NCI-H2196 (cell line): Measurements from ENCODE around the gene SSBP3.
A peak's percentile ranks its signal among the peaks of the same experiment; 100 is the strongest.

Experiments used
- DNase-seq: peaks from one replicate; lab custom pipeline; 2025; ENCODE audit not compliant: unreplicated experiment; lab: John Stamatoyannopoulos, UW

The SSBP3 gene

GRCh38 chr1:54289712-54290233 is 116.4 kb downstream of the SSBP3 start:
- DNase-seq, result no peak

- no peak for DNase-seq
Observed at GRCh38 chr1:54287801-54288211, 118.4 kb downstream of the SSBP3 start.

GRCh38 chr1:54287176-54287650 is 119.0 kb downstream of the SSBP3 start:
- peak; percentile 66 for DNase-seq

- no peak for DNase-seq
Observed at GRCh38 chr1:54285815-54286345, 120.3 kb downstream of the SSBP3 start.

DNA sequence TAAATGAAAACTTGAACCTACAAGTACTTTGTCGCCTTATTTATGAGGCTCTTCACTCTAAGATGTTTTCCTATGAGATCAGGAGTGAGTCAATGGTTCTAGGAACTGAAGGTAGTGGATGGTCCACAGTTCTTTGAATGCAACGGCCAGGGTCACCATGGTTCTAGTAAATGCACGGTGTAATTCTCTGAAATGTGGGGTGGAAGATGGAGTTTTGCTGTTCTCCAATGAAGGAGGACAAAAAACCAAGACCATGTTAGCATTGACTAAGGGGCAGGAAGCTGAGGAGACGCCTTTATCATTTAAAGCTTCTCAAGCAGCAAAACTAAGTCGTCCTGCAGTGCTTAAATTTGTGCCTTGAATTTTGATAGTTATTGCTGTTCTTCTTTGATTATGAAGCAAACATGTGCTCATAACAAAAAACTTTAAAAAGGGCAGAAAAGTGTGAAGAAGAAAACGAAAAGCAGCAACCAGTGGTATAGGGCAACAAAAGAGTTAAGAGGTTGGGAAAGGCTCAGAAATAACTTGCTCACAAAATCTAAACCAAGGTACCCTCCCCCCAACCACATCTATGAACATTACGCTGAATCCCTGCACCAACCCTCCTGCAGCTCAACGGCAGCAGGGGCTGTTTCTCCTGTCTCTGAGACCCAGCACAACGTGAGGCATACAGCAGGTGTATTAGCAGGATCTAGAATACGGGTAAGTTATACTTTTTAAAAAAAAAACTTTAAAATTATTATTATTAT is 121.2 kb downstream of the SSBP3 start:
- no peak for DNase-seq

DNA sequence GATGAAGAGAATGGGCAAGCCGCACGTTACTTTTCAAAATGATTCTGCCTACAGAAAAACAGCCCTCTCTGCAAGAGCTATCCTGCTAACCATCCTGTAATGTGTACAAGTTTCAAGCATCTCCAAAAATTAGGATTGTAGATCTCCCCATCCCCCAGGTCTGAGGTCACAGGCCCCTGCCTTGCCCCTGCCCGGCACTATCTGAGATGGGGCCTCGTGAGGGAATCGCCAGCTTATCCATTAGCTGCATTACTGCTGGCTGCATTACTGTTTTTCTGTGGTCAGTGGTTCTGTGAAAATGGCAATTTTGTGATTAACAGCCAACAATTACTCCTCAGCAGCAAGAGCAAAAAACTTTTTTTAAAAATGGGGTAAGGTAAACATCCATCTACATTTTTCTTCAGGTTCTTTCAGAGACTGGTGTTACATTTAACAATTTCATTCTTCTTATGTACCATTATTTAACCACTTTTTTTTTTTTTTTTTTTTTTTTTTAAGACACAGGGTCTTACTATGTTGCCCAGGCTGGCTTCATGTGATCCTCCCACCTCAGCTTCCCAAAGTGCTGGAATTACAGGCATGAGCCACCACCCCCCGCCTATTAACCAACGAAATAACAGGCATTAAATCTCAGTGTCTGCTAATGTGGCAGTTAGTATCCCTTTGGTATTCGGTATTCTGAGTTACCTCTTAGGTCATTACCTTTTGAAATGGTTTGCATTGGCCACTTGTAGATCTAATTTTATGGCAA is 122.4 kb downstream of the SSBP3 start:
- DNase-seq, result no peak

- no peak for DNase-seq
Observed at GRCh38 chr1:54282101-54282847, 123.9 kb downstream of the SSBP3 start.

- DNase-seq, result no peak
Observed at GRCh38 chr1:54280651-54281050, 125.5 kb downstream of the SSBP3 start.

GRCh38 chr1:54279457-54279856 is 126.7 kb downstream of the SSBP3 start:
- no peak for DNase-seq

GRCh38 chr1:54278941-54279422 is 127.2 kb downstream of the SSBP3 start:
- no peak for DNase-seq

DNA sequence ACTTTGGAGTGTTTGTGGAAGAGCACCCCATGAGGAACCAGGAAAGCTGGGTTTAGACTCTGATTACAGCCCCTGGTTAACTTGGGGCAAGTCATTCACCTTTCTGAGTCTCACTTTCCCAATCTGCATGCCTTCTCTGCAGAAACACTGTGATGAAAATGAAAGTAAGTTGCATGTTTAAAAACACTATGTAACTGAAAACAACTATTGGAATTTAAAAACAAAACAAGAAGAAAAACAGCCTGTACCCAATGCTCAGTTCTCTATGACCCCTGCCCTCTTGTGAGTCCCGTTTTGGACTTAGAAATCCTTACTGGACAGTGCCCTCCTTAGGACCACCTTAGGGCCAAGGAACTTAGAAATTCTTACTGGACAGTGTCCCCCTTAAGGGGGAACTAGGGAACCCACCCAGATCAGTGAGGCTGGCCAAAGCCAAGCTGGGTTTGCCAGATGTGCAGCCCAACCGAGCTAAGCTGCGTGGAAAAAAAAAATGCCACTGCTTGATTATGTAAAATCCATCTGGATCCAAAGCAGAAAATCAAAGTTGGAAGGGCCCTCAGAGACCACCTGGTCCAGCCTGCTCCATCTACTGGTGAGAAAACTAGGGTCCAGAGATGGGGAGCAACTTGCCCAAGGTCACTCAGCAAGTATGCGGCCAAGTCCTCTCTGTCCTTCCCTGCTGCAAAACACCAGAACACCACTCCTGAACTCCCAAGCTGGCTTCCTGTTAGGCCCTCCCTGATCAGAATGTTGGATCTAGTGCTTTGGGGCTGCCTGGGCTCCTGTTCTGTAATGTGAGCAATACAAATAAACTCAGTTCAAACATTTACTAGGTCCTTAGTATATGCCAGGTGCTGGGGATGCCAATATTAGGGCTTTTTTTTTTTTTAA is 128.5 kb downstream of the SSBP3 start:
- peak; percentile 12 for DNase-seq

DNA sequence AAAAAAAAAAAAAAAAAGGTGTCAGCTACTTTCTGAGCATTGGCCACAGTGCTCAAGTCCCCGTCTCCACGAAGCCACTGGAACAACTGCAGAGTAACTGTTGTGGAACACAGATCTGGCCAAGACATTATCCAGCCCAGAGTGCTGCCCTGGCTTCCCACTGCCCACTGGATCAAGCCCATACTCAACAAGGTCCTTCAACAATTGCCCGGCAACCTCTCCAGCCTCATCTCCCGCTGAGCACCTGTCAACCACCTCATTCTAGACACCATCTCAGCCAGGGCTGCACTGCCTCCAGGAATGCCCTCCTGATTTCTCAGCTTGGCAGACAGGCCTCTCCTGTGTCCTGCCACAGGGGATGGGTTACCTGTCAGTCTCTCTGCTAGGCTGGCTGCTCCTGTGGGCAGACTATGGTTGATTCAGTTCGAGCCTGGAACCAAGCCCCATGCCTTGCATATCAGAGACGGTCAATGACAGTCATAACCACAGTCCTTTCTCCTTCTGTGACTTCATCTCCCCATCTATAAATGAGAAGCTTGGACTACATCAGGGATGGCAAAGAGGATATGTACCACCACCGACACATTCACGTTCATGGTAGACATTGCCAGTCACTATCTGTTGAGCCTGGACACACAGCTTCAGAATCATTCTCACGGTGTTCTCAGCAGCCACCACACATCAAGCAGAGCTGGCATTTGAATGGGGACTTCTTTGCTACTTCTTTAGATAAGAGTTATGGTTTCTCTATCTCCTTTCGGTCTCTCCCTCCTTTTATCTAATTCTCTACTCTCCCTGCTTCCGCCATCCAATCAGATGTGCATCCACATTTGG is 129.4 kb downstream of the SSBP3 start:
- DNase-seq, result no peak

DNA sequence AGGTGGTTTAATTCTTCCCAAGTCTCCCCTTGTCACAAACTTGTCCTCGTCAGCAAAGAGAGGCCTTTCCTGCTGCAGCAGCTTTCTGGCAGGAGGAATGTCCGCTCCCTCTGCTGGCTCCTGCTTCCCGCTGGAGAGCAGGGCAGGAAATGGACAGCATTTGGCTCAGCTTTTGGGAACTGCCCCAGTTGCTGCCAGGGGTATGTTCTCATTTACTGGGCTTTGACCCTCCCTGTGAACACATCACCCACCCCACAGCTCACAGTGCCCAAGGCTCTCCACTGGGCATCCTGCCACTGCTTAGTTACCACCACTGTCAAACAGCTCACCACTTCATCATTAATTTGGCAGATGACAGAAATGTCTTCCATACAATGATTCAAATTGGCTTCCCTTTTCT is 130.8 kb downstream of the SSBP3 start:
- no peak for DNase-seq

DNA sequence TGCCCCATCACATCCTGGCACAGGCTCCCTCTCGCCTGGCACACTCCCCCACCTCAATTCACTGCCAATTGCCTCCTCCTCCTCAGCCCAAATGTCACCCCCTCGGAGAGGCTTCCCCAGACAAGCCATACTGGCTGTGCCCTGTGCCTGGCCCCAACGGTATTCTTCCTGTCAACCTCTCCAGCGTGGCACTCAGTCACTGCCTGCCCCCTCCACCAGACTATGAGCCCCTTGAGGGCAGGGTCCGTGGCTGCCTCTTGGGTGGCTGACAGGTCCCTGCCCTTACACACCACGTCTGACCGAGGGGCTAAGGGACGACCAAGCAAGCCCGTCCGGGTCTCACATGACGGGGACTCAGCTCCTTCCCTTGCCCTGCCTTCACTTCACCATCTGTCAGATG is 131.3 kb downstream of the SSBP3 start:
- DNase-seq, result no peak

DNA sequence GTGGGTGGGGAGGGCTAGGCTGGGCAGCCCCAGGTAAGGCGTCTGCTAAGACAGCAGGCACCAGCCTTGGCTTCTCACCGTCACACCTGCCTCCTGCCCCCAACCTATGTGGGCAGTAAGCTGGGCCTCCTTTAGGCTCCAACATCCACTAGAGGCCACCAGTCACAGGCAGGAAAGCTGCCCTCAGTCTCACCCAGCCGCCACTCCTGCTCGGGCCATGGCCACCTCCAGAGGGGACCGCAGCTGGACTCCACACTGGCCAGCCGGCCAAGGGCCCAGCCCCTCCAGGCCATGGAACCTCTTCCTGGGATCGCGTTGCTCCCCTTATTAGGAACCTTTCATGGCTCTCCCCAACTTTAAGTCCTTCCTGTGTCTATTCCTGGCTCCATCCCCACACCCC is 131.7 kb downstream of the SSBP3 start:
- peak; percentile 16 for DNase-seq

DNA sequence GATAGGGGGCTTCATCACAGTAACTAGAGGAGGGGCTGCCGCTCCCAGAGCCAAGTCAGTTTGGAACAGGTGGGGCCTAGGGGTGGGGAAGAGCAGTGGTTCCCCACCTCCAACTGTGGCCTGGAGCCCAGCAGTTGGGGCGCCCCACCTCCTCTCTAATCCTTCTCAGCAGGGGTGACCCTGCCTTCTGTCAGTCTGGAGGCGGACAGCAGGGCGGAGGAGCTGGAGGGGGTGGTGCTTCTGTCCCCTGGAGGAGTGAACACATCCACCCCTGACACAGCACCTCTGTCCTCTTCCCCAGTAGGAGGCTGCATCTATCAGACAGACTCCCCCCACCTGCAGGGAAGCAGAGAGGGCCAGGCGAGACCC is 132.4 kb downstream of the SSBP3 start:
- DNase-seq, result no peak

- DNase-seq, result peak; percentile 88
Observed at GRCh38 chr1:54273092-54273794, 133.0 kb downstream of the SSBP3 start.

- no peak for DNase-seq
Observed at GRCh38 chr1:54272772-54273091, 133.5 kb downstream of the SSBP3 start.

GRCh38 chr1:54272134-54272533 is 134.1 kb downstream of the SSBP3 start:
- no peak for DNase-seq
